ENCODE results near the gene SRMS.

GRCh38 chr20:63544958-63545516 lies 2.5 kb downstream of the SRMS start:
- TF ChIP-seq CTCF (IDR thresholded peaks at IDR 0.05) (no peak), POLR2A (IDR thresholded peaks at IDR 0.05) (no peak)

Measured in heart left ventricle (tissue), 13 donors.